K562 (cell line): ENCODE results near the gene UBE2O. TPM values are rescaled to one million over a fixed set of nuclear protein-coding genes. Genes with fewer than 3 reads are reported as not detected.

ENCODE experiments used
- CREM ChIP-seq: IDR thresholded peaks from 2 replicates; pipeline ENCODE4 v1.6.1; 2014; ENCODE audit warnings: antibody characterized with exemption, low read depth
- CXXC5 ChIP-seq: fragments of 250-450 bp; sonication (Bioruptor Pico); IDR thresholded peaks from 2 replicates; pipeline ENCODE4 v1.8.0; 2022; ENCODE audit warnings: inconsistent platforms, mild to moderate bottlenecking, moderate library complexity
- DIDO1 ChIP-seq: fragments of 450-650 bp; IDR thresholded peaks from 2 replicates; pipeline ENCODE4 v1.6.1; 2016; ENCODE audit warnings: low read depth, missing biosample characterization, missing genetic modification characterization
- FOXJ3 ChIP-seq: sonication (generic); formaldehyde crosslinking; IDR thresholded peaks from 2 replicates; pipeline ENCODE4 v1.4.0; 2020; ENCODE audit warnings: mild to moderate bottlenecking, missing genetic modification reagents
- GATAD2A ChIP-seq: fragments of 450-650 bp; IDR thresholded peaks from 2 replicates; pipeline ENCODE4 v1.6.1; 2017
- KDM4B ChIP-seq, 2 experiments: fragments of 450-650 bp in 1 of 2; sonication (generic) in 1 of 2; IDR thresholded peaks; 2 replicates each; pipeline ENCODE4 v1.6.1; 2016 to 2017; ENCODE audit warnings: borderline replicate concordance in 2 of 2, antibody characterized with exemption in 1 of 2, low read depth in 1 of 2, mild to moderate bottlenecking in 1 of 2
- MCM2 ChIP-seq: fragments of 450-650 bp; IDR thresholded peaks from 2 replicates; pipeline ENCODE4 v1.6.1; 2017; ENCODE audit warnings: low read depth, mild to moderate bottlenecking
- MECOM ChIP-seq: fragments of 250-450 bp; sonication (Bioruptor Pico); IDR thresholded peaks from 2 replicates; pipeline ENCODE4 v1.8.0; 2022; ENCODE audit warnings: inconsistent platforms
- RBFOX2 ChIP-seq: fragments of 200-400 bp; formaldehyde crosslinking; IDR thresholded peaks from 2 replicates; pipeline ENCODE4 v1.6.1; 2017; ENCODE audit warnings: low read depth, mild to moderate bottlenecking, low read length, moderate library complexity
- ZBTB49 ChIP-seq: sonication (generic); formaldehyde crosslinking; IDR thresholded peaks from 2 replicates; pipeline ENCODE4 v1.8.0; 2022; ENCODE audit warnings: missing genetic modification reagents, mild to moderate bottlenecking, borderline replicate concordance
- ZNF274 ChIP-seq: IDR thresholded peaks from 2 replicates; pipeline ENCODE4 v1.6.1; 2011; ENCODE audit warnings: low read depth, mild to moderate bottlenecking, low read length, moderate library complexity, borderline replicate concordance
- ZNF444 ChIP-seq: fragments of 250-450 bp; sonication (Bioruptor Pico); IDR thresholded peaks from 2 replicates; pipeline ENCODE4 v1.4.0; 2020; ENCODE audit warnings: mild to moderate bottlenecking, moderate library complexity
- polyA plus RNA-seq, 8 experiments: library from polyadenylated mRNA; depleted of rRNA in 4 of 8; stranded (reverse) in 5 of 8; unstranded in 3 of 8; fragments of >200 nt; fragmentation: Nextera tagmentation in 2 of 8; fragmentation: Illumina TruSeq in 1 of 8; extraction: Ambion mirVana in 2 of 8; extraction: Trizol in 1 of 8; gene quantifications; 2 replicates each; pipeline versions ENCODE4 v1.2.1 to v1.2.3, GENCODE V29; 2011 to 2014; ENCODE audit warnings: inconsistent platforms in 1 of 8, missing spikeins in 1 of 8
- total RNA-seq, 7 experiments: library from RNA; depleted of rRNA in 6 of 7; stranded (reverse); fragments of >200 nt in 6 of 7; fragmentation: Illumina TruSeq in 2 of 7; extraction: Trizol in 2 of 7; gene quantifications; 2 replicates each; pipeline versions ENCODE4 v1.2.1 to v1.2.3, GENCODE V29; 2011 to 2021; ENCODE audit warnings: low replicate concordance in 1 of 7
- TF ChIP-seq, protein P1 (sequence below), 2 experiments: fragments of 450-650 bp; IDR thresholded peaks; 2 replicates each; pipeline ENCODE4 v1.6.1; 2016; ENCODE audit warnings: mild to moderate bottlenecking in 2 of 2, borderline replicate concordance in 1 of 2, low read depth in 1 of 2, moderate library complexity in 1 of 2
- TF ChIP-seq, protein P2 (sequence below): fragments of 450-650 bp; IDR thresholded peaks from 2 replicates; pipeline ENCODE4 v1.7.1; 2018; ENCODE audit warnings: mild to moderate bottlenecking, low read depth; ENCODE audit not compliant: partially characterized antibody

The UBE2O gene
- total and polyA plus RNA-seq, 9 of the 15 experiments (the other 6 are each of a cell fraction or from before 2014, with no cell fraction given) = 1.6 to 39.7 (median 13.3) TPM

GRCh38 chr17:76382803-76383545 is 70.0 kb downstream of the UBE2O start (continued):
- TF ChIP-seq, protein P1, sequence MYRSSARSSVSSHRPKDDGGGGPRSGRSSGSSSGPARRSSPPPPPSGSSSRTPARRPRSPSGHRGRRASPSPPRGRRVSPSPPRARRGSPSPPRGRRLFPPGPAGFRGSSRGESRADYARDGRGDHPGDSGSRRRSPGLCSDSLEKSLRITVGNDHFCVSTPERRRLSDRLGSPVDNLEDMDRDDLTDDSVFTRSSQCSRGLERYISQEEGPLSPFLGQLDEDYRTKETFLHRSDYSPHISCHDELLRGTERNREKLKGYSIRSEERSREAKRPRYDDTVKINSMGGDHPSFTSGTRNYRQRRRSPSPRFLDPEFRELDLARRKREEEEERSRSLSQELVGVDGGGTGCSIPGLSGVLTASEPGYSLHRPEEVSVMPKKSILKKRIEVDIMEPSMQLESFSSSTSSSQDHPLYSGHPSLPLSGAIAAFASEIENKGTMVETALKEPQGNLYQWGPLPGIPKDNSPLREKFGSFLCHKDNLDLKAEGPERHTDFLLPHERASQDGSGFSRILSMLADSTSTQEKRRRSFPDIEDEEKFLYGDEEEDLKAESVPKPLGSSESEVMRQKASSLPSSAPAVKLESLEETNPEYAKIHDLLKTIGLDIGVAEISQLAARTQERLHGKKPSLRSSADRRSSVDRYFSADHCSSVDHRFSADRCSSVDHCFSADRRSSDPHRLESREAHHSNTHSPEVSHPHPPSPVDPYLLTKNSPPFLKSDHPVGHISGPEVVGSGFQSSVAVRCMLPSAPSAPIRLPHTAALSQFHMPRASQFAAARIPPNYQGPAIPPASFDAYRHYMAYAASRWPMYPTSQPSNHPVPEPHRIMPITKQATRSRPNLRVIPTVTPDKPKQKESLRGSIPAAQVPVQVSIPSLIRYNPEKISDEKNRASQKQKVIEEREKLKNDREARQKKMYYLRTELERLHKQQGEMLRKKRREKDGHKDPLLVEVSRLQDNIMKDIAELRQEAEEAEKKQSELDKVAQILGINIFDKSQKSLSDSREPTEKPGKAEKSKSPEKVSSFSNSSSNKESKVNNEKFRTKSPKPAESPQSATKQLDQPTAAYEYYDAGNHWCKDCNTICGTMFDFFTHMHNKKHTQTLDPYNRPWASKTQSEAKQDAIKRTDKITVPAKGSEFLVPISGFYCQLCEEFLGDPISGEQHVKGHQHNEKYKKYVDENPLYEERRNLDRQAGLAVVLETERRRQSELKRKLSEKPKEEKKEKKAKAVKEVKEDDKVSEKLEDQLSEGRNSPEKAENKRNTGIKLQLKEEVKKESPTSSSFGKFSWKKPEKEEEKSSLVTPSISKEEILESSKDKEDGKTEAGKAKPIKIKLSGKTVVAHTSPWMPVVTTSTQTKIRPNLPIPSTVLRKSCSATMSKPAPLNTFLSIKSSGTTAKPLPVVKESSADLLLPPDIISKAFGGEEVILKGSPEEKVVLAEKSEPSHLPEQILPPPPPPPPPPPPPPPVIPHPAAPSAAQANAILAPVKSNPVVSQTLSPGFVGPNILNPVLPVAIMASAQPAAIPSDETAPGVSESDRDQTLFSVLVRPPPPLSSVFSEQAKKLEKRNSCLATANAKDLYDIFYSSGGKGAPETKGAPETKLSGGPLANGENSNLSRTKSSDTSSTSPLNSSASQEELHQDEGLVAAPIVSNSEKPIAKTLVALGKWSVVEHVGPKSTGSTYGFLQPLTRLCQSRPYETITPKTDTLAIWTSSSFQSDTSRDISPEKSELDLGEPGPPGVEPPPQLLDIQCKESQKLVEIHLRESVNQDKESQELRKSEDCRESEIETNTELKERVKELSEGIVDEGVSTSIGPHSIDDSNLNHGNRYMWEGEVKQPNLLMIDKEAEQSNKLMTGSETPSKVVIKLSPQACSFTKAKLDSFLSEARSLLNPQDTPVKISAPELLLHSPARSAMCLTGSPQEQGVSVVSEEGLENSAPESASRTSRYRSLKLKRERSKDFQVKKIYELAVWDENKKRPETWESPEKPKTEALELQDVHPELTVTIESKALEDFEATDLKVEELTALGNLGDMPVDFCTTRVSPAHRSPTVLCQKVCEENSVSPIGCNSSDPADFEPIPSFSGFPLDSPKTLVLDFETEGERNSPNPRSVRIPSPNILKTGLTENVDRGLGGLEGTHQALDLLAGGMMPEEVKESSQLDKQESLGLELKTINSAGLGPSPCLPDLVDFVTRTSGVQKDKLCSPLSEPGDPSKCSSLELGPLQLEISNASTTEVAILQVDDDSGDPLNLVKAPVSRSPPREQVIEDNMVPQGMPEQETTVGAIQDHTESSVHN (IDR thresholded peaks at IDR 0.05; ENCODE audit: borderline replicate concordance in 1 of 2, low read depth in 1 of 2) = no peak
- TF ChIP-seq MECOM (no peak), FOXJ3 (no peak), DIDO1 (tag) (no peak), ZNF444 (CRISPR knock-in tag) (no peak), GATAD2A (peak; percentile 45; the same call in 1 of the 2 replicates), CXXC5 (CRISPR knock-in tag) (peak; percentile 67), ZNF274 (no peak), KDM4B (IDR thresholded peaks at IDR 0.05; ENCODE audit: borderline replicate concordance in 2 of 2, low read depth in 1 of 2) (no peak), RBFOX2 (peak; percentile 69), MCM2 (no peak), CREM (no peak), ZBTB49 (CRISPR knock-in tag) (no peak)
- TF ChIP-seq, protein P2, sequence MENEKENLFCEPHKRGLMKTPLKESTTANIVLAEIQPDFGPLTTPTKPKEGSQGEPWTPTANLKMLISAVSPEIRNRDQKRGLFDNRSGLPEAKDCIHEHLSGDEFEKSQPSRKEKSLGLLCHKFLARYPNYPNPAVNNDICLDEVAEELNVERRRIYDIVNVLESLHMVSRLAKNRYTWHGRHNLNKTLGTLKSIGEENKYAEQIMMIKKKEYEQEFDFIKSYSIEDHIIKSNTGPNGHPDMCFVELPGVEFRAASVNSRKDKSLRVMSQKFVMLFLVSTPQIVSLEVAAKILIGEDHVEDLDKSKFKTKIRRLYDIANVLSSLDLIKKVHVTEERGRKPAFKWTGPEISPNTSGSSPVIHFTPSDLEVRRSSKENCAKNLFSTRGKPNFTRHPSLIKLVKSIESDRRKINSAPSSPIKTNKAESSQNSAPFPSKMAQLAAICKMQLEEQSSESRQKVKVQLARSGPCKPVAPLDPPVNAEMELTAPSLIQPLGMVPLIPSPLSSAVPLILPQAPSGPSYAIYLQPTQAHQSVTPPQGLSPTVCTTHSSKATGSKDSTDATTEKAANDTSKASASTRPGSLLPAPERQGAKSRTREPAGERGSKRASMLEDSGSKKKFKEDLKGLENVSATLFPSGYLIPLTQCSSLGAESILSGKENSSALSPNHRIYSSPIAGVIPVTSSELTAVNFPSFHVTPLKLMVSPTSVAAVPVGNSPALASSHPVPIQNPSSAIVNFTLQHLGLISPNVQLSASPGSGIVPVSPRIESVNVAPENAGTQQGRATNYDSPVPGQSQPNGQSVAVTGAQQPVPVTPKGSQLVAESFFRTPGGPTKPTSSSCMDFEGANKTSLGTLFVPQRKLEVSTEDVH = no peak
